Measurements from ENCODE around the gene ATXN7. TPM values are rescaled to one million over a fixed set of nuclear protein-coding genes. Genes with fewer than 3 reads are reported as not detected.

ATXN7 gene
- total and polyA plus RNA-seq, 8 donors: 2.1 to 333 (median 30.8) TPM

DNA sequence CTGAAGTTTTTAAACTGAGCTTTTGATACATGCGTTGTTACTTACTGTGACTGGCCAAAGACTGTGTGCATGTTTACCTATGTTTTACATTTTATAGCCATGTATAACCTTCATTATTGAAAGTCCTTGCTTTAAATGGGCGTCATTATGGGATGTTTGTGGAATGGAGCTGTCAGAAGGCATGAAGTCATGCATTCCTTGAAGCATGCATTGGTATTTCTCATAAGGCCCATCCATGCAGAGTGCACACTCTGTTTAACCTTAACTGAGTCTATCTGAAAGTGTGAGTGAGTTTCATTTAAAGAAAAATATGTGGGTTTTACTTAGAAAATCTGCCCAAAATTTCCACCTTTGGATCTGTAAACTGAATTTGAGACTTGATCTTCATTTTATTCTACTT is 108.5 kb downstream of the ATXN7 start:
- H3K27ac ChIP-seq: peak overlapping the region in 3 of 5 donors; percentile 3 to 79 (median 77)
- peak in 1 of 2 donors; percentile 41 for DNase-seq
- no peaks in the 10 kb centered on the region for H3K9me3 ChIP-seq
- no peaks in the 10 kb centered on the region for H3K27me3 ChIP-seq
- WGBS, 5 donors: 68 to 76% (median 72%) methylated on average over 2 of the region's 2 CpGs
- TF ChIP-seq EP300 (IDR thresholded peaks at IDR 0.05): no peak
- TF ChIP-seq CTCF (IDR thresholded peaks at IDR 0.05): no peak
- TF ChIP-seq POLR2AphosphoS5 (IDR thresholded peaks at IDR 0.05): no peak
- no peak for TF ChIP-seq POLR2A (IDR thresholded peaks at IDR 0.05)
- peaks cover 0 to 5% (median 0%) of the 10 kb centered on the region in 4 donors for H3K36me3 ChIP-seq
- H3K4me1 ChIP-seq: peaks cover 44 to 94% (median 85%) of the 10 kb centered on the region in 4 donors
- intact Hi-C loops (cut with DNase I; ENCODE audit: low total_unique reads): no loop called here
- no peak overlapping the region for H3K4me3 ChIP-seq

- peak overlapping the region in 3 of 5 donors; percentile 0 to 15 (median 3) for H3K27ac ChIP-seq
- H3K4me1 ChIP-seq: peaks cover 39 to 94% (median 82%) of the 10 kb centered on the region in 4 donors
- DNase-seq: peak in 1 of 2 donors; percentile 37
- no peaks in the 10 kb centered on the region for H3K9me3 ChIP-seq
- intact Hi-C loops (cut with DNase I; ENCODE audit: low total_unique reads): no loop called here
- TF ChIP-seq EP300 (IDR thresholded peaks at IDR 0.05) (no peak), POLR2AphosphoS5 (IDR thresholded peaks at IDR 0.05) (no peak), POLR2A (IDR thresholded peaks at IDR 0.05) (no peak), CTCF (IDR thresholded peaks at IDR 0.05) (no peak)
- H3K4me3 ChIP-seq: no peak overlapping the region
- H3K36me3 ChIP-seq: peaks cover 0 to 5% (median 0%) of the 10 kb centered on the region in 4 donors
- 32 to 44% (median 37%) methylated on average over 4 of the region's 4 CpGs for WGBS, 5 donors
- no peaks in the 10 kb centered on the region for H3K27me3 ChIP-seq
Observed at GRCh38 chr3:63972987-63973386, 109.3 kb downstream of the ATXN7 start.

GRCh38 chr3:63973406-63973805 is 109.7 kb downstream of the ATXN7 start:
- WGBS, 5 donors: 68 to 94% (median 93%) methylated on average over 7 to 8 of the region's 8 CpGs
- H3K4me1 ChIP-seq: peaks cover 35 to 94% (median 79%) of the 10 kb centered on the region in 4 donors
- no peak overlapping the region for H3K4me3 ChIP-seq
- H3K27ac ChIP-seq: peak overlapping the region in 1 of 5 donors; percentile 0
- H3K36me3 ChIP-seq: peaks cover 0 to 5% (median 0%) of the 10 kb centered on the region in 4 donors
- no peaks in the 10 kb centered on the region for H3K27me3 ChIP-seq
- no peak for DNase-seq
- H3K9me3 ChIP-seq: no peaks in the 10 kb centered on the region
- TF ChIP-seq CTCF (IDR thresholded peaks at IDR 0.05): no peak
- TF ChIP-seq POLR2AphosphoS5 (IDR thresholded peaks at IDR 0.05): no peak
- no peak for TF ChIP-seq POLR2A (IDR thresholded peaks at IDR 0.05)
- no peak for TF ChIP-seq EP300 (IDR thresholded peaks at IDR 0.05)
- intact Hi-C loops (cut with DNase I; ENCODE audit: low total_unique reads): no loop called here

GRCh38 chr3:63974451-63974850 is 110.8 kb downstream of the ATXN7 start:
- Histone ChIP-seq H3K27me3 (no peaks in the 10 kb centered on the region), H3K4me1 (peaks cover 34 to 94% (median 75%) of the 10 kb centered on the region in 4 donors), H3K36me3 (peaks cover 0 to 5% (median 0%) of the 10 kb centered on the region in 4 donors), H3K9me3 (no peaks in the 10 kb centered on the region), H3K27ac (no peak overlapping the region), H3K4me3 (no peak overlapping the region)
- TF ChIP-seq POLR2A (IDR thresholded peaks at IDR 0.05) (no peak), POLR2AphosphoS5 (IDR thresholded peaks at IDR 0.05) (no peak), CTCF (IDR thresholded peaks at IDR 0.05) (no peak), EP300 (IDR thresholded peaks at IDR 0.05) (no peak)
- WGBS, 5 donors: 75 to 87% (median 78%) methylated on average over 1 of the region's 1 CpG
- no peak for DNase-seq
- intact Hi-C loops (cut with DNase I; ENCODE audit: low total_unique reads): no loop called here

Data from stomach (tissue), 9 donors.